HG02884 (cell line): ENCODE results near the gene EFCAB6.

Experiments used
- ATAC-seq: cut with Tn5 transposase; IDR thresholded peaks from one replicate; pipeline ENCODE4 v1.9.1; 2021; ENCODE audit warnings: mild to moderate bottlenecking, moderate library complexity; ENCODE audit not compliant: unreplicated experiment

Gene EFCAB6, protein sequence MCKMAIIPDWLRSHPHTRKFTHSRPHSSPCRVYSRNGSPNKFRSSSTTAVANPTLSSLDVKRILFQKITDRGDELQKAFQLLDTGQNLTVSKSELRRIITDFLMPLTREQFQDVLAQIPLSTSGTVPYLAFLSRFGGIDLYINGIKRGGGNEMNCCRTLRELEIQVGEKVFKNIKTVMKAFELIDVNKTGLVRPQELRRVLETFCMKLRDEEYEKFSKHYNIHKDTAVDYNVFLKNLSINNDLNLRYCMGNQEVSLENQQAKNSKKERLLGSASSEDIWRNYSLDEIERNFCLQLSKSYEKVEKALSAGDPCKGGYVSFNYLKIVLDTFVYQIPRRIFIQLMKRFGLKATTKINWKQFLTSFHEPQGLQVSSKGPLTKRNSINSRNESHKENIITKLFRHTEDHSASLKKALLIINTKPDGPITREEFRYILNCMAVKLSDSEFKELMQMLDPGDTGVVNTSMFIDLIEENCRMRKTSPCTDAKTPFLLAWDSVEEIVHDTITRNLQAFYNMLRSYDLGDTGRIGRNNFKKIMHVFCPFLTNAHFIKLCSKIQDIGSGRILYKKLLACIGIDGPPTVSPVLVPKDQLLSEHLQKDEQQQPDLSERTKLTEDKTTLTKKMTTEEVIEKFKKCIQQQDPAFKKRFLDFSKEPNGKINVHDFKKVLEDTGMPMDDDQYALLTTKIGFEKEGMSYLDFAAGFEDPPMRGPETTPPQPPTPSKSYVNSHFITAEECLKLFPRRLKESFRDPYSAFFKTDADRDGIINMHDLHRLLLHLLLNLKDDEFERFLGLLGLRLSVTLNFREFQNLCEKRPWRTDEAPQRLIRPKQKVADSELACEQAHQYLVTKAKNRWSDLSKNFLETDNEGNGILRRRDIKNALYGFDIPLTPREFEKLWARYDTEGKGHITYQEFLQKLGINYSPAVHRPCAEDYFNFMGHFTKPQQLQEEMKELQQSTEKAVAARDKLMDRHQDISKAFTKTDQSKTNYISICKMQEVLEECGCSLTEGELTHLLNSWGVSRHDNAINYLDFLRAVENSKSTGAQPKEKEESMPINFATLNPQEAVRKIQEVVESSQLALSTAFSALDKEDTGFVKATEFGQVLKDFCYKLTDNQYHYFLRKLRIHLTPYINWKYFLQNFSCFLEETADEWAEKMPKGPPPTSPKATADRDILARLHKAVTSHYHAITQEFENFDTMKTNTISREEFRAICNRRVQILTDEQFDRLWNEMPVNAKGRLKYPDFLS (N-terminal part only)

DNA sequence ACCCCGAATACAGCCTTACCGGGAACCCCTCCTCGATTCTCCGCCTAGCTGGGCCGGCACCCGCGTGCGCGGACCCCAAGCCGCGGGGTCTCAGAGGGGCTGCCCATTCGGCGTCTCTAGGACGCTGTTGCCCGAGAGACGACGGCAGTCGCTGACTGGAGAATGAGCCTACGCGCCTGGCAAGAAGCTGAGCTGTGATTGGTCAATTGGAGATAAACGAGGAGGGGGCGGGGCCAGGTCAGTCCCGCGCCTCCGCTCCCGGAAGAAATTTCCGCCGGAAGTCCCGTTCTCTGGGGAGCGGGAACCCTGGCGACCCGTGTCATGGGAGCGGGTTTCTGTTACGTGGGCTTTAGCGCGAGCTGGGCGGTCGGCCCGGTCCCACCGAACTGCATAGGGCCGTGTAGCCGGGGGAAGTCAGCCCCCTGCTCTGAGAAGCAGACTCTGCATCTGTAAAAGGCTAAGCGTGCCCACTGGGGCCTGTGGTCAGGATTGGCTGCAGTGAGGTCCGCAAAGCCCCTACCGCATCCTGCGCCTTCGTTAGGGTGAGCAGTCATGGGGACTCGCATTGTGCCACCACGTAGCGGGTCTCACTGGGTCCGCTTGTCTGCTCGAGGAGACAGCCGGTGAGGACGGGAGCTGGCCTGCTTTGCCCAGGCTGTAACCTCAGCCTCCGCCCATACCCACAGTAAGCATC, at the start of gene EFCAB6:
Gene EFCAB6, minus strand, starts transcription at position 157 of the 694 bp plus-strand sequence. CDS start 29,987 bp downstream, outside the sequence.
- ATAC-seq, result peak; percentile 70

- no peak for ATAC-seq
These were observed 49.4 kb upstream of the EFCAB6 start for GRCh38 chr22:43861529-43861928.

DNA sequence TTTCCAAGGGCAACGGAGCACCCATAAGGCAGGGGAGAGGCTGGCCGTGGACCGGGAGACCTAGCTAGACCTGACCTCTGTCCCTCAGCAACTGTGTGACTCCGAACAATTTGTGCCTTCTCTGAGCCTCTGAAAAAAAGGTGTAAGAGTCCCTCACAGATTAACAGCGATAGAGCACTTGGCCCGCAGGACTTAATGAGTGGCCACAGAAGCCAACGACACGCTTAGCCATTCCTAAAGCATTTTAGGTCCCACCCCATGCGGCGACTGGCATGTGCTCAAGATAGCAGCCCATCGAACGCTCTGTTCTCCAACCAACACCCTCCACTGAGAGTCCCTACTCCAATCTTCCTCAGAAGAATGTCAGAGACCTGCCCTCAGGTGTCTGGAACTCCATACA, 48.7 kb upstream of the EFCAB6 start:
- ATAC-seq, result no peak

- ATAC-seq, result no peak
These were observed 48.0 kb upstream of the EFCAB6 start for GRCh38 chr22:43860126-43860525.

GRCh38 chr22:43859621-43860020, 47.5 kb upstream of the EFCAB6 start:
- ATAC-seq, result no peak

GRCh38 chr22:43859176-43859575, 47.1 kb upstream of the EFCAB6 start:
- ATAC-seq, result no peak

GRCh38 chr22:43858156-43858895, 46.2 kb upstream of the EFCAB6 start:
- ATAC-seq, result no peak

DNA sequence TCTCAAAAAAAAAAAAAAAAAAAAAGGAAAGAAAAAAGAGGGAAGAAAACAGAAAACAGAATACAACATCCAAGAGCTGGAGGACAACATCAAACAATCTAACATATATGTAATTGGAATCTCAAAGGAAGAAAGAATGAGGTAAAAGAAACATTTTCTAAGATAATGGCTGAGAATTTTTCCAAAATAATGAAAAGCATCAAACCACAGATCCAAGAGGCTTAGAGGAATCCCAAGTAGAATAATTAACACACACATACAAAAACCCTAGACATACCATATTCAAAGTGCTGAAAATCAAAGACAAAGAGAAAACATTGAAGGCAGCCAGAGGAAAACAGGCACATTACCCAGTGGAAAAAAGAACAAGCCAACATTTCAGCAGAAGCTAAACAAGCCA, 45.3 kb upstream of the EFCAB6 start:
- no peak for ATAC-seq

DNA sequence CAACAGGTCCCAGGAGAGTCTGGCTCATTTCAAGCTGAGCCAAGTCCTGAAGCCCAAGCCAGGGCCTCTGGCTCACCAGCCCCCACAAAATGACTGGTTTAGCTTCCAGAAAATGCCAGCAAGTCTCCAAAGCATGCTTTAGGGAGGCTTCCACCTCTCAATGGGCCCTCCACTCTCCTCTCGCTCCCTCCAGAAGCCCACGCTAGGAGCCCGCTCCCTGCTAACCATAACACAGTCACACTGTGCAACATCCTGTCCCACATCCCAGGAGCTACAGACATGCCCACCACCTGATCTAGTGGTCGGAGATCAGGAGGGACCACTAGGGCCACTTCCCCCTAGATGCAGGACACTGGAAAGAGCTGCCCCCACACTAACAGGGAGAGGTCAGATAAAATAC, 43.3 kb upstream of the EFCAB6 start:
- no peak for ATAC-seq

DNA sequence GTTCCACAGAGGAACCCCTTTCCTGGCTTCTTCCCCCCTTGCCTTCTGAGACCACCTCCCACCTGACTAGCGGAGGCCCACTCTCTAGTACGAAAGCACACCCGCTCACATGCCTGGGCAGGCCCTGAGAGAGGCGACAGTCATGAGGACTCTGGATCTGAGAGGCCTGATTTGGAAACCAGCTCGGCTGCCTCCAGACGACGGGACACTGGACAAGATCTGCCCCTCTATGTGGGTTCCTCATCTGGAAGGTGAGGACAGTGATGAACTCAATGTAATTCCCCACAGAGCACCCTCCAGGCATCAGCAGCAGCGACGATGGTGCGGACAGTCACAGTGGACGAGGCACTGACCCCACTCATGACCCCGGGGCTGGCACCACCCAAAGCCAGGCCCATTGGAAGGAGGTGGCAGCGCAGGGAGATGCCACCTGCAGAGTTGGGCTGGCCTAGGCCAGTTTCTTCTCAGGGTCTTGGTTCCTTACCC, 42.7 kb upstream of the EFCAB6 start:
- no peak for ATAC-seq

DNA sequence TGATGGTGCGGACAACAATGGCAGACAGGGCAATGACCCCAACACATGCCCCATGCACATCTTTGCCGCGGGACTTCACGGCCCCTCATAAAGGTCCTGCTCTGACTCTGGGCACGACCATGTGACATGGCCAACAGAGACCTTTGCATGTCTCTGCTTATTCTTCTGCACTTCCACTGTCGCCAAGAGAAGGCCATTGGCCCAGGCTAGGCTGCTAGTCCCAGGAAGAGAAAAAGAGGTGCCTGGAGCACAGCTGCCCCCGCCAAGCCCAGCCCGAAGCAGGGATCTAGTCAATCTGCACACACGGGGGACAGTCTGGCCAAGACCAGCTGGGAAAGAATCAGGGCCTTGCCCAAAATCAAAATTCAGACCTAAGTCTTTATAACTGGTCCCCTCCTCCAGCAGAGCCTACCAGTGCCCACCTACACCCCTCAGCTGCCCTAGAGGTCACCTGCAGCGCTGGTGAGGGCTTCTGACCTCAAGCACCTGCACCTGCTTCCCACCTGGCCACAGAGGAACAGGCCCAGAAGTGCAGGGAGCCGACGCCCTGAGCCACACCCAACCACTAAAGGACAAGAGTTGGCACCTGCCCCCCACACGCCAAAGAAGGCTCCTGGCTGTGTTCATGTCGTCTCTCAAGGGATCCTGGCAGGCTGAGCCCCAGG, 42.1 kb upstream of the EFCAB6 start:
- no peak for ATAC-seq

- ATAC-seq, result no peak
These were observed 41.3 kb upstream of the EFCAB6 start for GRCh38 chr22:43853328-43853931.

DNA sequence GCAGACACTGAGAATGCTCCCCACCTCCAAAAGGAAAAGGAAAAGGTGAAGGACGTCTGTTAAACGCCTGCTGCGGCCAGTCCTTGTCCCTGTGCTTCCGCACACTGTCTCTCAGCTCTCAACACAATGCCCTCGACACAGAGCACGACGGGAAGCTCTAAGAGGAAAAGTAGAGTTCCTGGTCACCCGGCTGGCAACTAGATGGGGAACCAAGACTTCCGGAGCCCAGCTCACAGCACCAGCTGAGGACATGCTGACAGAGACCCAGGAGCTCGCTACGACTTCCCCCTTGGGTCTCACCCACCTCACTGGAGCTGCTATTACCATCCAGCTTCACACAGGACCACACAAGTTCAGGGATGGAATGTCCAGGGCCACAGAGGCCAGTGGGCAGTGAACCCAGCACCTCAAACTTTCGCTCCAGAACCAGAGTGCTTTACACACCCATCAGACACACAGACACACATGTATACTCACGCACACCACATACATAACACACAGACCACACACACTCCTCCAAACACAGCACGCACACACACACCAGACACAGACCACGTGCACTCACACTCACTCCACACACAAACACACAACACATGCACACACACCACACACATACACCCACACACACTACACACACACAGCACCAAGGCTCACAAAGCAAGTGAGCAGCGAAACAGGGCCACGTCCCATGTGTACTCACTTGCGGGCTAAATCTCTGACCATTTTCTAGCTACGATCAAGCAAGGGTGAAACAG, 40.6 kb upstream of the EFCAB6 start:
- ATAC-seq, result no peak

DNA sequence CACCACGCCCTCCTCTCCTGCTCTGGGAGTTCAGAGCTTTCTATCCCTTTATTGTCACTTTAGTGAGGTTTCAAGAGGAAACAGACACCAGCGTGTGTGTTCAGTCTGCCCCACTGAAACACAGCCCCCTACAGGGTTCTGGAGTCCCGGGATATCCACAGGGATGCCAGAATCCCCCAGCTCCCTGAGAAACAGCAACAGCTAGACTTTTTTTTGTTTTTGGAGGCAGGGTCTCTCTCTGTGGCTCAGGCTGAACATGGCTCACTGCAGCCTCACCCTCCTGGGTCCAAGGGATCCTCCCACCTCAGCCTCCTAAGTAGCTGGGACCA, 39.8 kb upstream of the EFCAB6 start:
- no peak for ATAC-seq

GRCh38 chr22:43851058-43851978, 39.2 kb upstream of the EFCAB6 start:
- ATAC-seq, result no peak

DNA sequence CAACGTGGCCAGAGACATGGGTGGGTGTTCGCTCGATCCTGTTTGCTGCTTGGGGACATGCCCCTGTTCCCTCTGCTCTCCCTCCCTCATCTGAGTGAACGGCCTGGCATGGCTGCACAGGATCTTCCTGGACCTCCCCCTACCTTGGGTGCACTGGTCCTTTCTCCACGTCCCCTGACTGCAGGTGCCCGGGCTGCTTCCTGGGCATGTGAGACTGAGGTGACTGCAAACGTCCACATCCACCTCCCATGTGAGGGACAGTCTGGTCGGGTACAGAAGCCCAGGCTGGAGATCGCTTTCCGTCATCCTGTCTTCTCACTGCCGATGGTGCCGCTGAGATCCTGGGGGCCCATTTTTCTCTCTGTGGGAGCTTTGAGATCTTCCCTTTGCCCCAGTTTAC, 38.4 kb upstream of the EFCAB6 start:
- ATAC-seq, result no peak

DNA sequence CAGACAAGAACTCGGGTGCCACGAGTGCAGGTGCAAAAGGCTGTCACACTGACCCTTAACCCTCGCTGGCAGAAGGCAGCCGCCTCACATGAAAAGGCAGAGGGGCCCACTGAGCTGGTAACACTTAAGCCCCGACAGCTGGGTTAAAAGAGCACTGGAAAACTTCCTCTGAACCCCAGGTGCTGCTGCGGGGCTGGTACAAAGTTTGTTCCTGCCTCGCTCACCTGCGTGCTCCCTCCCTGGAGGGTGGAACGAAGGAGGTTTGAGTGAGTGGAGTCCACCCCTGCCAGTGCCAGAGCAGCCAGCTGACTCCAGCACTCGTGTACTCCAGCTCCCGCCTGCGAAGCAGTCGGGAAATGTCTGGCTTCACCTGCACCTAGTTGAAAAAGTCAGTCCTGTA, 37.6 kb upstream of the EFCAB6 start:
- no peak for ATAC-seq
